IMR-90 (cell line): ENCODE results near the gene ELL. TPM values are rescaled to one million over a fixed set of nuclear protein-coding genes. Genes with fewer than 3 reads are reported as not detected.

Source experiments
- ATAC-seq: fragments of 200-7000 bp; cut with Tn5 transposase; 2 replicates; pipeline ENCODE4 v1.9.1; 2020; ENCODE audit warnings: low read depth, mild to moderate bottlenecking, moderate library complexity
- BruUV-seq: library from RNA; stranded (reverse); fragments of 400-500 nt; replicated peaks from 2 replicates; lab custom pipeline; 2021; lab: Mats Ljungman, UMichigan
- CTCF ChIA-PET: fragments of 300-600 bp; formaldehyde crosslinking; extraction: SDS; loops from one replicate; lab custom pipeline; 2021; ENCODE audit warnings: antibody characterized with exemption; lab: Yijun Ruan, JAX
- POLR2A ChIA-PET: fragments of 300-600 bp; sonication (Branson Sonifier 250); formaldehyde crosslinking; loops from one replicate; lab custom pipeline; 2022; ENCODE audit warnings: antibody characterized with exemption; ENCODE audit not compliant: unreplicated experiment; lab: Charles Lee
- DNase-seq: peaks from one replicate; pipeline ENCODE4 v3.0.0; 2013
- H2AFZ ChIP-seq: replicated peaks from 2 replicates; pipeline ENCODE3; 2013; ENCODE audit warnings: low read length, mild to moderate bottlenecking; ENCODE audit not compliant: poor library complexity
- H2AK5ac ChIP-seq: 2 replicates; pipeline ENCODE4 v1.6.1; 2013; ENCODE audit warnings: low read depth, low read length, inconsistent platforms
- H2AK9ac ChIP-seq: replicated peaks from 2 replicates; pipeline ENCODE3; 2013; ENCODE audit warnings: mild to moderate bottlenecking, low read depth, low read length, moderate library complexity; ENCODE audit not compliant: poor library complexity
- H2BK120ac ChIP-seq: 2 replicates; pipeline ENCODE4 v1.6.1; 2013; ENCODE audit warnings: low read depth, low read length, inconsistent platforms
- H2BK15ac ChIP-seq: 3 replicates; pipeline ENCODE4 v1.6.1; 2013; ENCODE audit warnings: low read depth, low read length, inconsistent platforms
- H2BK20ac ChIP-seq: 2 replicates; pipeline ENCODE4 v1.6.1; 2013; ENCODE audit warnings: low read depth, mild to moderate bottlenecking, inconsistent platforms, low read length, moderate library complexity
- H2BK5ac ChIP-seq: 2 replicates; pipeline ENCODE4 v1.6.1; 2013; ENCODE audit warnings: mild to moderate bottlenecking, low read depth, low read length, inconsistent platforms; ENCODE audit not compliant: poor library complexity, severe bottlenecking
- H3K14ac ChIP-seq: replicated peaks from 2 replicates; pipeline ENCODE4 v1.6.1; 2013; ENCODE audit warnings: low read depth, low read length, inconsistent platforms
- H3K18ac ChIP-seq: 2 replicates; pipeline ENCODE4 v1.6.1; 2013; ENCODE audit warnings: low read depth, low read length, control low read depth
- H3K23ac ChIP-seq: 2 replicates; pipeline ENCODE4 v1.6.1; 2013; ENCODE audit warnings: low read depth, low read length, inconsistent platforms
- H3K27ac ChIP-seq: 2 replicates; pipeline ENCODE4 v1.5.1; 2013; ENCODE audit warnings: mild to moderate bottlenecking, control low read depth, low read length; ENCODE audit not compliant: insufficient read depth
- H3K27me3 ChIP-seq: 2 replicates; pipeline ENCODE4 v1.6.1; 2013; ENCODE audit warnings: low read length; ENCODE audit not compliant: control insufficient read depth, insufficient read depth
- H3K36me3 ChIP-seq: 2 replicates; pipeline ENCODE4 v1.6.1; 2013; ENCODE audit warnings: low read length, mixed read lengths; ENCODE audit not compliant: control insufficient read depth, insufficient read depth
- H3K4ac ChIP-seq: 2 replicates; pipeline ENCODE4 v1.6.1; 2013; ENCODE audit warnings: low read depth, low read length, inconsistent platforms
- H3K4me1 ChIP-seq: 2 replicates; pipeline ENCODE4 v1.6.1; 2013; ENCODE audit warnings: low read length, mixed read lengths; ENCODE audit not compliant: control insufficient read depth, insufficient read depth
- H3K4me2 ChIP-seq: 2 replicates; pipeline ENCODE4 v1.6.1; 2013; ENCODE audit warnings: low read depth, mild to moderate bottlenecking, control low read depth, low read length, moderate library complexity
- H3K4me3 ChIP-seq: 2 replicates; pipeline ENCODE4 v1.5.1; 2013; ENCODE audit warnings: low read depth, mild to moderate bottlenecking, control low read depth, low read length, moderate library complexity; ENCODE audit not compliant: insufficient read depth
- H3K56ac ChIP-seq: 2 replicates; pipeline ENCODE4 v1.6.1; 2013; ENCODE audit warnings: low read length, inconsistent platforms; ENCODE audit not compliant: insufficient read depth; ENCODE audit errors: extremely low read depth
- H3K79me1 ChIP-seq, 2 experiments: 2 replicates each; pipeline ENCODE4 v1.6.1; 2013; ENCODE audit warnings: low read length in 2 of 2, inconsistent platforms in 1 of 2, low read depth in 1 of 2
- H3K9ac ChIP-seq: 2 replicates; pipeline ENCODE4 v1.6.1; 2013; ENCODE audit warnings: low read depth, low read length, control low read depth
- H3K9me1 ChIP-seq: 2 replicates; pipeline ENCODE4 v1.6.1; 2013; ENCODE audit warnings: low read length, inconsistent platforms; ENCODE audit not compliant: insufficient read depth
- H3K9me3 ChIP-seq: 2 replicates; pipeline ENCODE4 v1.6.1; 2013; ENCODE audit warnings: low read length; ENCODE audit not compliant: control insufficient read depth, insufficient read depth
- H4K20me1 ChIP-seq: 2 replicates; pipeline ENCODE4 v1.6.1; 2013; ENCODE audit warnings: low read length, inconsistent platforms; ENCODE audit not compliant: insufficient read depth
- H4K5ac ChIP-seq: 2 replicates; pipeline ENCODE4 v1.6.1; 2013; ENCODE audit warnings: mild to moderate bottlenecking, low read depth, low read length, control low read depth
- H4K8ac ChIP-seq, 2 experiments: 2 replicates each; pipeline ENCODE4 v1.6.1; 2013; ENCODE audit warnings: low read depth in 2 of 2, low read length in 2 of 2, control low read depth in 1 of 2, inconsistent platforms in 1 of 2
- H4K91ac ChIP-seq: 2 replicates; pipeline ENCODE4 v1.6.1; 2013; ENCODE audit warnings: low read depth, low read length, inconsistent platforms; ENCODE audit not compliant: insufficient read depth
- CEBPB ChIP-seq: IDR thresholded peaks from 2 replicates; pipeline ENCODE4 v1.6.1; 2012; ENCODE audit warnings: low read depth, low read length, improper control_type of control experiment
- CHD1 ChIP-seq: IDR thresholded peaks from 2 replicates; pipeline ENCODE4 v1.6.1; 2012; ENCODE audit warnings: low read depth, low read length, improper control_type of control experiment
- FOS ChIP-seq: fragments of 150-350 bp; IDR thresholded peaks from 2 replicates; pipeline ENCODE4 v1.6.1; 2016; ENCODE audit warnings: low read depth, low read length
- MAZ ChIP-seq: IDR thresholded peaks from 2 replicates; pipeline ENCODE4 v1.6.1; 2012; ENCODE audit warnings: low read depth, mild to moderate bottlenecking, low read length, improper control_type of control experiment, moderate library complexity, borderline replicate concordance
- MXI1 ChIP-seq: IDR thresholded peaks from 2 replicates; pipeline ENCODE4 v1.6.1; 2012; ENCODE audit warnings: low read depth, mild to moderate bottlenecking, low read length, moderate library complexity, borderline replicate concordance
- RFX5 ChIP-seq: IDR thresholded peaks from 2 replicates; pipeline ENCODE4 v1.8.0; 2012; ENCODE audit warnings: low read depth, mild to moderate bottlenecking, low read length, moderate library complexity
- WGBS, 2 experiments: methylation state at CpG; one replicate each; pipeline versions ENCODE4 v1.1.5 to v1.1.7; 2013; ENCODE audit warnings: missing lambda C conversion rate in 2 of 2; ENCODE audit not compliant: insufficient read length in 1 of 2; ENCODE audit errors: extremely low coverage in 2 of 2; 5-methylcytosine and 5-hydroxymethylcytosine counted together
- dilution Hi-C: fragments of 300-500 bp; cut with HindIII; formaldehyde crosslinking; loops from one replicate; pipeline ENCODE4 v1.14.3; 2018; ENCODE audit warnings: low sequenced_read_pairs; ENCODE audit not compliant: unreplicated experiment
- in situ Hi-C: fragments of 300-500 bp; cut with MboI; formaldehyde crosslinking; loops from 3 replicates; pipeline ENCODE4 v1.14.3; 2019; ENCODE audit warnings: low sequenced_read_pairs, inconsistent platforms, mixed read lengths
- intact Hi-C: fragments of 100-400 bp; cut with micrococcal nuclease; formaldehyde crosslinking; loops from 2 replicates; pipeline ENCODE4 v1.10.0; 2022
- polyA plus RNA-seq, 3 experiments: library from polyadenylated mRNA; depleted of rRNA; stranded (reverse); fragments of >200 nt; gene quantifications; 2 replicates each; pipeline ENCODE4 v1.2.3, GENCODE V29; 2012; ENCODE audit warnings: low replicate concordance in 1 of 3
- total RNA-seq: library from RNA; depleted of rRNA; stranded (reverse); fragments of >200 nt; gene quantifications from 2 replicates; pipeline ENCODE4 v1.2.3, GENCODE V29; 2012
- TF ChIP-seq, protein P1 (sequence below): conservative IDR thresholded peaks from 2 replicates; pipeline ENCODE4 v1.5.1; 2012; ENCODE audit warnings: mild to moderate bottlenecking, low read depth, low read length, improper control_type of control experiment

Gene ELL
- total and polyA plus RNA-seq, 2 of the 4 experiments (the other 2 are of a cell fraction), result 6.3 to 13.1 TPM

DNA sequence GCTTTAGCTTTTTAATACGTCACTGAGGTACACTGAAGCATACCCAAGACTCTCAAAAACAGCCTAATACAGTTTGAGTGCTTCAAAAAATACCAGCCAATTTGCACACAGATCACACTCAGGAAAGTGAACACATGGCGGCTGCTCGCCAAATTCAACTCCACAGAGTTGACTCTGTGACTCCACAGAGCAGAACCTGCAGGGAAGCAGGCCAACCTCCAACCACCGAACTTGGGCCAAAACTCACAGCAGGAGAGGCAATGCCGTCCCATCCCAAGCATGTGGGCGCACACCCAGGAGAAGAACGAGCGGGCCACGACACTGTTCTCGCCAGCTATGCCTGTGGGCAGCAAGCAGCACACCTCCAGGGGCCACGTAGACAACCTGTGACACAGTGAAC, 21.1 kb downstream of the ELL start:
- Histone ChIP-seq H3K9ac (no peak overlapping the region), H3K27me3 (no peaks in the 10 kb centered on the region), H4K8ac (no peak overlapping the region), H2AK5ac (0 out of 2 replicates have a peak overlapping the region, but pooled peaks have one; percentile 5), H2BK120ac (no peak overlapping the region), H3K18ac (no peak overlapping the region), H4K91ac (no peak overlapping the region), H3K36me3 (no peaks in the 10 kb centered on the region), H3K79me1 (peaks cover 14 to 100% of the 10 kb centered on the region in 2 experiments), H3K4me3 (no peak overlapping the region), H2AFZ (no peak overlapping the region), H3K4me2 (no peak overlapping the region), H3K56ac (no peak overlapping the region), H2AK9ac (no peak overlapping the region), H3K23ac (no peak overlapping the region), H3K14ac (no peak overlapping the region), H3K9me1 (peaks cover 65% of the 10 kb centered on the region), H2BK20ac (no peak overlapping the region), H2BK15ac (no peak overlapping the region), H2BK5ac (no peak overlapping the region), H4K5ac (no peak overlapping the region), H3K4ac (no peak overlapping the region), H3K4me1 (peaks cover 24% of the 10 kb centered on the region), H4K20me1 (peaks cover 100% of the 10 kb centered on the region), H3K9me3 (no peaks in the 10 kb centered on the region), H3K27ac (no peak overlapping the region)
- no TSS peak for BruUV-seq
- intact Hi-C loops, result no loop called here
- 70% methylated on average over 10 of the region's 11 CpGs; no CpG with 5 or more reads in 1 of the 2 experiments for whole genome bisulfite sequencing, 2 experiments
- dilution Hi-C loops, result no loop called here
- in situ Hi-C loops, result no loop called here
- no peak for ATAC-seq
- DNase-seq, result no peak
- ChIA-PET CTCF (no interaction called here), POLR2A (no interaction called here)
- TF ChIP-seq MXI1 (no peak), CEBPB (no peak), MAZ (no peak), FOS (no peak), CHD1 (no peak), RFX5 (no peak)
- TF ChIP-seq, protein P1, sequence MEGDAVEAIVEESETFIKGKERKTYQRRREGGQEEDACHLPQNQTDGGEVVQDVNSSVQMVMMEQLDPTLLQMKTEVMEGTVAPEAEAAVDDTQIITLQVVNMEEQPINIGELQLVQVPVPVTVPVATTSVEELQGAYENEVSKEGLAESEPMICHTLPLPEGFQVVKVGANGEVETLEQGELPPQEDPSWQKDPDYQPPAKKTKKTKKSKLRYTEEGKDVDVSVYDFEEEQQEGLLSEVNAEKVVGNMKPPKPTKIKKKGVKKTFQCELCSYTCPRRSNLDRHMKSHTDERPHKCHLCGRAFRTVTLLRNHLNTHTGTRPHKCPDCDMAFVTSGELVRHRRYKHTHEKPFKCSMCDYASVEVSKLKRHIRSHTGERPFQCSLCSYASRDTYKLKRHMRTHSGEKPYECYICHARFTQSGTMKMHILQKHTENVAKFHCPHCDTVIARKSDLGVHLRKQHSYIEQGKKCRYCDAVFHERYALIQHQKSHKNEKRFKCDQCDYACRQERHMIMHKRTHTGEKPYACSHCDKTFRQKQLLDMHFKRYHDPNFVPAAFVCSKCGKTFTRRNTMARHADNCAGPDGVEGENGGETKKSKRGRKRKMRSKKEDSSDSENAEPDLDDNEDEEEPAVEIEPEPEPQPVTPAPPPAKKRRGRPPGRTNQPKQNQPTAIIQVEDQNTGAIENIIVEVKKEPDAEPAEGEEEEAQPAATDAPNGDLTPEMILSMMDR, result no peak
